ENCODE data around the gene PKDREJ.

DNA sequence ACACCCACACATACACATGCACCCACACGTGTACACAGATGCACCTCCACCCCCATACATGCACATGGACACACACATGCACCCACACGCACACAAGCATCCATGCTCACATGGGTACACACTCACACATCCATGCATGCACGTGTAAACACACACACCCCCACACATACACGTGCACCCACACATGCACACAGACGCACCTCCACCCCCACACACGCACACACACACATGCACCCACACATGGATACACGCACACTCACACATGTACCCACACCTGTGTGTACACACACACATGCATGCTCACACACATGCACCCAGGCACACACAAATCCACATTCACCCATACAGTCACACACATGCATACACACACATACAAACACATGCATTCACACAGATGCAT lies 37.5 kb downstream of the PKDREJ start:
- TF ChIP-seq CTCF (IDR thresholded peaks at IDR 0.05) (no peak), POLR2A (IDR thresholded peaks at IDR 0.05) (no peak)

All from upper lobe of left lung (tissue), 4 donors.